Smooth muscle cell (in vitro differentiated cells): ENCODE data around the gene DNAJC7. TPM values are rescaled to one million over a fixed set of nuclear protein-coding genes. Genes with fewer than 3 reads are reported as not detected.
"Not testable (repeated sequence)": the region's sequence is repeated elsewhere in the genome, so short reads cannot be mapped to it uniquely, and the experiment has no call there.

Experiments
- DNase-seq: peaks from one replicate; lab custom pipeline; 2025; ENCODE audit not compliant: unreplicated experiment; lab: John Stamatoyannopoulos, UW
- H2AFZ ChIP-seq: fragments of 200-600 bp; sonication (generic); 2 replicates; pipeline ENCODE4 v1.6.0; 2016; ENCODE audit warnings: antibody characterized with exemption, low read depth, mild to moderate bottlenecking
- H3F3A ChIP-seq: fragments of 200-600 bp; sonication (generic); 2 replicates; pipeline ENCODE4 v1.6.0; 2017; ENCODE audit warnings: antibody characterized with exemption, low read depth
- H3K27ac ChIP-seq: fragments of 200-600 bp; sonication (generic); 2 replicates; pipeline ENCODE4 v1.5.1; 2016; ENCODE audit warnings: low read depth, mild to moderate bottlenecking
- H3K27me3 ChIP-seq: fragments of 200-600 bp; sonication (generic); 2 replicates; pipeline ENCODE4 v1.6.1; 2016; ENCODE audit warnings: low read depth, mild to moderate bottlenecking
- H3K36me3 ChIP-seq: fragments of 200-600 bp; sonication (generic); 2 replicates; pipeline ENCODE4 v1.5.1; 2016; ENCODE audit warnings: low read depth
- H3K4me1 ChIP-seq: fragments of 200-600 bp; sonication (generic); 2 replicates; pipeline ENCODE4 v1.5.1; 2016; ENCODE audit warnings: low read depth
- H3K4me2 ChIP-seq: fragments of 200-600 bp; sonication (generic); 2 replicates; pipeline ENCODE4 v1.6.0; 2016; ENCODE audit warnings: mild to moderate bottlenecking
- H3K4me3 ChIP-seq: fragments of 200-600 bp; sonication (generic); 2 replicates; pipeline ENCODE4 v1.5.1; 2016; ENCODE audit warnings: mild to moderate bottlenecking
- H3K79me2 ChIP-seq: fragments of 200-600 bp; sonication (generic); 2 replicates; pipeline ENCODE4 v1.6.0; 2016; ENCODE audit warnings: low read depth, mild to moderate bottlenecking
- H3K9ac ChIP-seq: fragments of 200-600 bp; sonication (generic); 2 replicates; pipeline ENCODE4 v1.6.0; 2016; ENCODE audit warnings: low read depth
- H3K9me3 ChIP-seq: fragments of 200-600 bp; sonication (generic); replicated peaks from 2 replicates; pipeline ENCODE4 v1.5.1; 2016; ENCODE audit warnings: low read depth
- H4K20me1 ChIP-seq: fragments of 200-600 bp; sonication (generic); 2 replicates; pipeline ENCODE4 v1.6.0; 2016; ENCODE audit warnings: low read depth
- CTCF ChIP-seq: fragments of 200-600 bp; sonication (generic); IDR thresholded peaks from 2 replicates; pipeline ENCODE4 v1.5.1; 2017; ENCODE audit warnings: borderline replicate concordance, mild to moderate bottlenecking, antibody characterized with exemption; ENCODE audit not compliant: insufficient read depth, poor library complexity, severe bottlenecking
- WGBS: methylation state at CpG from one replicate; pipeline ENCODE4 v1.1.7; 2016; ENCODE audit warnings: low lambda C conversion rate; 5-methylcytosine and 5-hydroxymethylcytosine counted together
- polyA plus RNA-seq: library from polyadenylated mRNA; unstranded; fragments of >200 nt; fragmentation: Nextera tagmentation; extraction: Ambion mirVana; gene quantifications from 2 replicates; pipeline ENCODE4 v1.2.1, GENCODE V29; 2016
- total RNA-seq: library from RNA; depleted of rRNA; stranded (reverse); fragments of >200 nt; gene quantifications from 2 replicates; pipeline ENCODE4 v1.2.3, GENCODE V29; 2014

Gene DNAJC7
- total and polyA plus RNA-seq, 2 experiments from 2014 or later = 44.5 to 44.7 TPM

DNA sequence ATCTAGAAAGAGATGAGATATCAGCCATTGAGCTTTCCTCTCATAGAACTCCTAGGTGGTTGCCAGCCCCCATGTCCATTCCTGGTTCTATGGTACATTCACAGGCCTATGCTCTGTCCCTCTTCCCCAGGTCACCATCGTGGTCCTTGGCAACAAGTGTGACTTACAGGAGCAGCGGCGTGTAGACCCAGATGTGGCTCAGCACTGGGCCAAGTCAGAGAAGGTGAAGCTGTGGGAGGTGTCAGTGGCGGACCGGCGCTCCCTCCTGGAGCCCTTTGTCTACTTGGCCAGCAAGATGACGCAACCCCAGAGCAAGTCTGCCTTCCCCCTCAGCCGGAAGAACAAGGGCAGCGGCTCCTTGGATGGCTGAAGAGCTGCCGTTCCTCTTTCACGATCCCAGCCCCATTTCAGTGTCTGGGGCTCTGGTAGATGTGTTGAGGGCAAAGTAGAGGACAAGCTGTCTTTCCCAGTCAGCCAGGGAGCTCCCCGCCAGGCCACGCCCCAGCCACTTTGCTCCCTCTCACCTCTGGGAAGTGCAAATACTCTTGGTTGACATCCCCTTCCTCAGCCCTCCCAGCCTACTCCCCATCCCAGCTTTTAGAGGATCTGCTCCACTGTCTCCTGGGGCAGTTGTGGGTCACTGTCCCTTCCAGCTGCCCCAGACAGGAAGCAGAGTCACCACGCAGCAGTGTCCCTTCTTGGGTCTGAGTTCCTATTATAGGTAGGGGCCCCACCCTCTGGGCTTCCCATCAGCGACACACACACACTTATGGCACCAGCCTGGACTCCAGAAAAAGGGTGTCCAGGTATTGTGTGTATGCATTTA is 6.5 kb upstream of the DNAJC7 start:
- H2AFZ ChIP-seq = no peak overlapping the region
- H3K27me3 ChIP-seq = no peaks in the 10 kb centered on the region
- no peak overlapping the region for H3K4me3 ChIP-seq
- WGBS = 91% methylated on average over 15 of the region's 15 CpGs
- no peak overlapping the region for H3K4me2 ChIP-seq
- H3F3A ChIP-seq = peaks cover 12% of the 10 kb centered on the region
- DNase-seq = no peak
- H3K79me2 ChIP-seq = peaks cover 17% of the 10 kb centered on the region
- H4K20me1 ChIP-seq = no peaks in the 10 kb centered on the region
- peaks cover 37% of the 10 kb centered on the region for H3K4me1 ChIP-seq
- H3K27ac ChIP-seq = peak overlapping the region; percentile 48
- H3K9ac ChIP-seq = no peak overlapping the region
- no peak for TF ChIP-seq CTCF
- no peaks in the 10 kb centered on the region for H3K36me3 ChIP-seq
- no peaks in the 10 kb centered on the region for H3K9me3 ChIP-seq

DNA sequence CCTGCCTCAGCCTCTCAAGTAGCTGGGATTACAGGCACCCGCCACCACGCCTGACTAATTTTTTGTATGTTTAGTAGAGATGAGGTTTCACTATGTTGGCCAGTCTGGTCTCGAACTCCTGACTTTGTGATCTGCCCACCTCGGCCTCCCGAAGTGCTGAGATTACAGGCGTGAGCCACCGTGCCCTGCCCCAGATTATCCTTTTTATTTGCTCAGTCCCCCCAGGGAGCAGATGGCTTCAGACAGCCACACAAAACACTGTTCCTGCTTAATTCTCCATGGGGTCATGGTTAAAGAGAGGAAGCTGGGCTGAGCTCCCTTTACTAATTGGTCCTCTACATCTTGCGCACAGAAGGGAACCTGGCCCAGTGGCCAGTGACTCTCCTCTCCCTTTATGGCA is 3.6 kb upstream of the DNAJC7 start:
- H3K4me2 ChIP-seq = peak overlapping the region; percentile 94
- H4K20me1 ChIP-seq, H3K9me3 ChIP-seq, H3K27me3 ChIP-seq, H2AFZ ChIP-seq, H3K36me3 ChIP-seq, DNase-seq: not testable (repeated sequence)
- H3F3A ChIP-seq = peaks cover 12% of the 10 kb centered on the region
- peak overlapping the region; percentile 64 for H3K27ac ChIP-seq
- peak overlapping the region; percentile 89 for H3K4me3 ChIP-seq
- 94% methylated on average over 8 of the region's 8 CpGs for WGBS
- peaks cover 26% of the 10 kb centered on the region for H3K4me1 ChIP-seq
- peaks cover 30% of the 10 kb centered on the region for H3K79me2 ChIP-seq
- H3K9ac ChIP-seq = peak overlapping the region; percentile 92

GRCh38 chr17:42019509-42020404 is 2.5 kb upstream of the DNAJC7 start, which contains the start of gene NKIRAS2:
NKIRAS2 (plus strand) TSS chr17:42020090; CDS start chr17:42021578, 1,488 bp downstream.
- Histone ChIP-seq H3K4me2 (peak within 1 kb of the TSS; percentile 94), H3K4me3 (peak within 1 kb of the TSS; percentile 89), H3K27ac (peak within 1 kb of the TSS; percentile 64), H3K4me1 (peaks cover 25% of the 10 kb centered on the region), H3F3A (peaks cover 5% of the 10 kb centered on the region), H3K79me2 (peaks cover 40% of the 10 kb centered on the region), H3K9ac (peak within 1 kb of the TSS; percentile 92), H3K36me3 (no peaks in the 10 kb centered on the region), H2AFZ (peak within 1 kb of the TSS; percentile 65), H3K9me3 (no peaks in the 10 kb centered on the region), H3K27me3 (no peaks in the 10 kb centered on the region), H4K20me1 (peaks cover 13% of the 10 kb centered on the region)
- TF ChIP-seq CTCF = peak; percentile 76
- 10% methylated on average over 47 of the region's 49 CpGs for WGBS
- peak; percentile 81 for DNase-seq

DNA sequence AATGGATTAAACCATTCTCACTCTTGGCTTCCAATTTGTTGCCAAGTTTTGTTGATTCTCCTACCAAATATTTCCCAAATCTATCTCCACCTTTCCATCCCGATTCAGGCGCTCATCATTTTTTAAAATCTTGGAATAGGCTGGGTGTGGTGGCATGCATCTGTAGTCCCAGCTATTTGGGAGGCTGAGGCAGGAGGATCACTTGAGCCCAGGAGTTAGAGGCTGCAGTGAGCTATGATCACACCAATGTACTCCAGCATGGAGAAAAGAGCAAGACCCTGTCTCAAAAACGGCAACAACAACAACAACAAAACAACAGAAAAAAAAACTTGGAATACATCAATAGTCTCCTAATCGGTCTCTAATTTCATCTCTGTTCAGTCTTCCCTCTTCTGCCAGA is 1.7 kb upstream of the DNAJC7 start:
- peaks cover 48% of the 10 kb centered on the region for H3K79me2 ChIP-seq

More for the DNA sequence above, 1.7 kb upstream of the DNAJC7 start:
- no peak overlapping the region for H2AFZ ChIP-seq
- H3K9ac ChIP-seq = no peak overlapping the region
- no peak for TF ChIP-seq CTCF
- no peaks in the 10 kb centered on the region for H3K27me3 ChIP-seq
- WGBS = 98% methylated on average over 4 of the region's 4 CpGs
- peaks cover 25% of the 10 kb centered on the region for H3K4me1 ChIP-seq
- peaks cover 2% of the 10 kb centered on the region for H3F3A ChIP-seq
- H4K20me1 ChIP-seq = peaks cover 20% of the 10 kb centered on the region
- H3K9me3 ChIP-seq = no peaks in the 10 kb centered on the region
- H3K4me2 ChIP-seq = no peak overlapping the region
- DNase-seq = no peak
- no peak overlapping the region for H3K4me3 ChIP-seq
- H3K27ac ChIP-seq = no peak overlapping the region
- H3K36me3 ChIP-seq = no peaks in the 10 kb centered on the region
